Calu3 (cell line): ENCODE results near the gene PROK2. TPM values are rescaled to one million over a fixed set of nuclear protein-coding genes. Genes with fewer than 3 reads are reported as not detected.

Experiments used
- BruUV-seq: library from RNA; stranded (reverse); fragments of 400-500 nt; replicated peaks from 2 replicates; lab custom pipeline; 2021; lab: Mats Ljungman, UMichigan
- CTCF ChIA-PET: fragments of 300-600 bp; sonication (Branson Sonifier 250); formaldehyde crosslinking; loops from one replicate; lab custom pipeline; 2022; ENCODE audit warnings: antibody characterized with exemption; lab: Charles Lee
- DNase-seq: peaks from one replicate; pipeline ENCODE4 v3.0.0; 2022
- H3K27ac Mint-ChIP-seq: one replicate; pipeline ENCODE4 v1.8.0; 2022; ENCODE audit warnings: mixed read lengths; ENCODE audit not compliant: unreplicated experiment
- H3K27me3 Mint-ChIP-seq: one replicate; pipeline ENCODE4 v1.8.0; 2022; ENCODE audit warnings: mixed read lengths; ENCODE audit not compliant: unreplicated experiment
- H3K36me3 Mint-ChIP-seq: one replicate; pipeline ENCODE4 v1.8.0; 2022; ENCODE audit warnings: mild to moderate bottlenecking, moderate library complexity, mixed read lengths; ENCODE audit not compliant: insufficient read depth, unreplicated experiment
- H3K4me1 Mint-ChIP-seq: one replicate; pipeline ENCODE4 v1.8.0; 2022; ENCODE audit warnings: mild to moderate bottlenecking, low read depth, mixed read lengths; ENCODE audit not compliant: unreplicated experiment
- H3K4me3 Mint-ChIP-seq: one replicate; pipeline ENCODE4 v1.8.0; 2022; ENCODE audit warnings: mild to moderate bottlenecking, low read depth, moderate library complexity, mixed read lengths; ENCODE audit not compliant: unreplicated experiment
- H3K9me3 Mint-ChIP-seq: one replicate; pipeline ENCODE4 v1.8.0; 2022; ENCODE audit warnings: low read depth, mixed read lengths; ENCODE audit not compliant: unreplicated experiment
- intact Hi-C: fragments of 100-400 bp; cut with micrococcal nuclease; formaldehyde crosslinking; loops from one replicate; pipeline ENCODE4 v1.10.0; 2022; ENCODE audit not compliant: unreplicated experiment
- total RNA-seq: library from RNA; stranded (reverse); gene quantifications from 2 replicates; pipeline ENCODE4 v1.2.3, GENCODE V29; 2022
- TF ChIP-seq, protein P1 (sequence below): fragments of 200-600 bp; IDR thresholded peaks from one replicate; pipeline ENCODE4 v1.8.0; 2022; ENCODE audit warnings: antibody characterized with exemption; ENCODE audit not compliant: unreplicated experiment

PROK2 gene
- total RNA-seq, 1 experiment from 2014 or later, result not detected

DNA sequence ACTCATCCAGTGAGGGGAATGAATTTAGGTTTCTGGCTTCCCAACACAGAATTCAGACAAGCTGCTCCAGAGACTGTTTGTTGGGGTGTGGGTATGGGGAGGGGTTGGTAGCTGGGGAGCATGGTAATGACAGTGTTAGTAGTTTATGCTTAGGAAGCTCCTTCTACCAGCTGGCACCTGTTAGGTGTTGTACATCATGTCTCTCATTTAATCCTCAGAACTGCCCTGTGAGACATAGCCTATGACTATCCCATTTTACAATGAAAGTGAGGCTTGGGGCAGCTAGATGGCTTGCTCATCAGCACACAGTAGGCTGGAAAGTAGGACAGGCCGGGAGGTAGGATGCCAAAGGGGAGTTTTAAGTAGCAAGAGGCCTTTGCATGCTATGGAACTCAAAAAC lies 62.3 kb downstream of the PROK2 start:
- H3K27me3 Mint-ChIP-seq, result peaks cover 10% of the 10 kb centered on the region

More for the DNA sequence above, 62.3 kb downstream of the PROK2 start:
- Mint-ChIP-seq H3K9me3 (no peaks in the 10 kb centered on the region), H3K27ac (no peak overlapping the region), H3K4me1 (no peaks in the 10 kb centered on the region), H3K36me3 (peaks cover 14% of the 10 kb centered on the region), H3K4me3 (no peak overlapping the region)
- no TSS peak for BruUV-seq
- DNase-seq, result no peak
- intact Hi-C loops, result no loop called here
- TF ChIP-seq, protein P1, sequence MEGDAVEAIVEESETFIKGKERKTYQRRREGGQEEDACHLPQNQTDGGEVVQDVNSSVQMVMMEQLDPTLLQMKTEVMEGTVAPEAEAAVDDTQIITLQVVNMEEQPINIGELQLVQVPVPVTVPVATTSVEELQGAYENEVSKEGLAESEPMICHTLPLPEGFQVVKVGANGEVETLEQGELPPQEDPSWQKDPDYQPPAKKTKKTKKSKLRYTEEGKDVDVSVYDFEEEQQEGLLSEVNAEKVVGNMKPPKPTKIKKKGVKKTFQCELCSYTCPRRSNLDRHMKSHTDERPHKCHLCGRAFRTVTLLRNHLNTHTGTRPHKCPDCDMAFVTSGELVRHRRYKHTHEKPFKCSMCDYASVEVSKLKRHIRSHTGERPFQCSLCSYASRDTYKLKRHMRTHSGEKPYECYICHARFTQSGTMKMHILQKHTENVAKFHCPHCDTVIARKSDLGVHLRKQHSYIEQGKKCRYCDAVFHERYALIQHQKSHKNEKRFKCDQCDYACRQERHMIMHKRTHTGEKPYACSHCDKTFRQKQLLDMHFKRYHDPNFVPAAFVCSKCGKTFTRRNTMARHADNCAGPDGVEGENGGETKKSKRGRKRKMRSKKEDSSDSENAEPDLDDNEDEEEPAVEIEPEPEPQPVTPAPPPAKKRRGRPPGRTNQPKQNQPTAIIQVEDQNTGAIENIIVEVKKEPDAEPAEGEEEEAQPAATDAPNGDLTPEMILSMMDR, result no peak
- CTCF ChIA-PET, result no interaction called here

Other genes starting within 250 kb of the PROK2 start
- gene FOXP1, start 201.4 kb downstream of the PROK2 start, total RNA-seq, result 81.6 and 82.8 TPM in 2 replicates
- 8.7 and 10.9 TPM in 2 replicates for gene EIF4E3, start 59.7 kb downstream of the PROK2 start, total RNA-seq
- gene GPR27, start 31.3 kb downstream of the PROK2 start, total RNA-seq, result 0.71 and 1.0 TPM in 2 replicates